K562 (cell line): ENCODE measurements around the gene HSPA4. TPM values are rescaled to one million over a fixed set of nuclear protein-coding genes. Genes with fewer than 3 reads are reported as not detected.
A peak's percentile ranks its signal among the peaks of the same experiment; 100 is the strongest.
"Not testable (repeated sequence)": the region's sequence is repeated elsewhere in the genome, so short reads cannot be mapped to it uniquely, and the experiment has no call there.

Source experiments
- ATAC-seq: fragments of 200-7000 bp; cut with Tn5 transposase; 3 replicates; pipeline ENCODE4 v1.9.1; 2020; ENCODE audit warnings: moderate library complexity
- BruUV-seq: library from RNA; stranded (reverse); fragments of 400-500 nt; replicated peaks from 2 replicates; lab custom pipeline; 2021; lab: Mats Ljungman, UMichigan
- CTCF ChIA-PET: fragments of 300-600 bp; formaldehyde crosslinking; extraction: SDS; loops from one replicate; lab custom pipeline; 2021; ENCODE audit warnings: low intra/inter-chr PET ratio; lab: Yijun Ruan, JAX
- POLR2A ChIA-PET: fragments of 300-600, 350-650 bp; sonication (Branson Sonifier 250); formaldehyde crosslinking; extraction: SDS; loops from one replicate; lab custom pipeline; 2021; ENCODE audit warnings: antibody characterized with exemption, inconsistent platforms; lab: Yijun Ruan, JAX
- DNase-seq, 4 experiments: peaks; one replicate each; pipeline versions ENCODE4 v3.0.0 to v3.0.0-alpha.2; 2011 to 2018; ENCODE audit warnings: low spot score in 3 of 4, mixed read lengths in 3 of 4; ENCODE audit errors: extremely low read depth in 1 of 4
- FAIRE-seq: peaks from 2 replicates; lab custom pipeline; 2011; peaks lifted over from hg19 to GRCh38; lab: Jason Lieb, UNC
- H2AFZ ChIP-seq: 2 replicates; pipeline ENCODE4 v1.6.0; 2011; ENCODE audit warnings: low read depth, low read length, control low read depth, inconsistent platforms
- H3K27ac ChIP-seq: fragments of 200-600 bp; 3 replicates; pipeline ENCODE4 v1.8.0; 2011; ENCODE audit warnings: low read depth, mild to moderate bottlenecking, control low read depth, inconsistent platforms, low read length, moderate library complexity, mixed read lengths; ENCODE audit errors: extremely low read depth
- H3K27me3 ChIP-seq, 2 experiments: fragments of 300-600 bp in 1 of 2; 2 replicates in 1 of 2; 3 replicates in 1 of 2; pipeline versions ENCODE4 v1.6.0 to v1.8.0; 2011; ENCODE audit warnings: inconsistent platforms in 2 of 2, low read length in 2 of 2, mild to moderate bottlenecking in 1 of 2, mixed read lengths in 1 of 2, moderate library complexity in 1 of 2; ENCODE audit not compliant: control insufficient read depth in 2 of 2, insufficient read depth in 2 of 2
- H3K36me3 ChIP-seq: fragments of 300-600 bp; 3 replicates; pipeline ENCODE4 v1.8.0; 2011; ENCODE audit warnings: mild to moderate bottlenecking, low read length, inconsistent platforms; ENCODE audit not compliant: control insufficient read depth, insufficient read depth
- H3K4me1 ChIP-seq, 2 experiments: fragments of 200-600 bp in 1 of 2; replicated peaks in 1 of 2; 2 replicates in 1 of 2; 3 replicates in 1 of 2; pipeline versions ENCODE4 v1.5.1 to v1.8.0; 2011; ENCODE audit warnings: inconsistent platforms in 2 of 2, low read length in 2 of 2, mild to moderate bottlenecking in 1 of 2, mixed read lengths in 1 of 2, moderate library complexity in 1 of 2; ENCODE audit not compliant: control insufficient read depth in 2 of 2, insufficient read depth in 2 of 2
- H3K4me2 ChIP-seq: 2 replicates; pipeline ENCODE4 v1.6.1; 2011; ENCODE audit warnings: low read length, control low read depth, inconsistent platforms, mixed read lengths; ENCODE audit not compliant: insufficient read depth
- H3K4me3 ChIP-seq: fragments of 200-600 bp; sonication (generic), shearing (Covaris generic); 2 replicates; pipeline ENCODE4 v1.5.1; 2016; ENCODE audit warnings: control low read depth, inconsistent platforms
- H3K79me2 ChIP-seq: fragments of 200-600 bp; 3 replicates; pipeline ENCODE4 v1.8.0; 2011; ENCODE audit warnings: low read length, inconsistent platforms; ENCODE audit not compliant: control insufficient read depth, insufficient read depth
- H3K9ac ChIP-seq, 2 experiments: 2 replicates each; pipeline versions ENCODE4 v1.6.0 to v1.6.1; 2011; ENCODE audit warnings: low read depth in 2 of 2, low read length in 2 of 2, control low read depth in 1 of 2, inconsistent platforms in 1 of 2, mild to moderate bottlenecking in 1 of 2, mixed read lengths in 1 of 2; ENCODE audit not compliant: insufficient read depth in 1 of 2
- H3K9me1 ChIP-seq: one replicate; pipeline ENCODE4 v1.6.0; 2011; ENCODE audit warnings: inconsistent platforms, mild to moderate bottlenecking, low read length, moderate library complexity; ENCODE audit not compliant: control insufficient read depth, insufficient read depth
- H3K9me3 ChIP-seq: replicated peaks from 2 replicates; pipeline ENCODE4 v1.5.1; 2011; ENCODE audit warnings: low read depth, low read length, inconsistent platforms; ENCODE audit not compliant: control insufficient read depth, insufficient read depth
- H4K20me1 ChIP-seq: replicated peaks from 2 replicates; pipeline ENCODE4 v1.6.1; 2011; ENCODE audit warnings: low read length, inconsistent platforms, mixed read lengths; ENCODE audit not compliant: control insufficient read depth, insufficient read depth
- CBX5 ChIP-seq: IDR thresholded peaks from 2 replicates; pipeline ENCODE4 v1.6.1; 2014; ENCODE audit warnings: low read depth, borderline replicate concordance
- SPI1 ChIP-seq: IDR thresholded peaks from 2 replicates; pipeline ENCODE4 v1.6.1; 2011; ENCODE audit warnings: low read depth, low read length, control low read depth, borderline replicate concordance
- ZNF583 ChIP-seq: fragments of 250-450 bp; sonication (Bioruptor Pico); IDR thresholded peaks from 2 replicates; pipeline ENCODE4 v1.4.0; 2020
- WGBS: fragments of 100-300 bp; shearing (Covaris generic); methylation state at CpG from one replicate; pipeline ENCODE4 v1.1.6; 2016; ENCODE audit warnings: low coverage, mixed read lengths; ENCODE audit not compliant: insufficient coverage; ENCODE audit errors: missing lambda C conversion rate; 5-methylcytosine and 5-hydroxymethylcytosine counted together
- in situ Hi-C: fragments of 300-500 bp; cut with MboI; formaldehyde crosslinking; loops from 4 replicates; pipeline ENCODE4 v1.15.0; 2018; ENCODE audit warnings: inconsistent platforms, mixed read lengths
- intact Hi-C: fragments of 100-400 bp; cut with micrococcal nuclease; formaldehyde crosslinking; loops from 2 replicates; pipeline ENCODE4 v1.14.2; 2022
- polyA plus RNA-seq, 8 experiments: library from polyadenylated mRNA; depleted of rRNA in 4 of 8; stranded (reverse) in 5 of 8; unstranded in 3 of 8; fragments of >200 nt; fragmentation: Nextera tagmentation in 2 of 8; fragmentation: Illumina TruSeq in 1 of 8; extraction: Ambion mirVana in 2 of 8; extraction: Trizol in 1 of 8; gene quantifications; 2 replicates each; pipeline versions ENCODE4 v1.2.1 to v1.2.3, GENCODE V29; 2011 to 2014; ENCODE audit warnings: inconsistent platforms in 1 of 8, missing spikeins in 1 of 8
- total RNA-seq, 7 experiments: library from RNA; depleted of rRNA in 6 of 7; stranded (reverse); fragments of >200 nt in 6 of 7; fragmentation: Illumina TruSeq in 2 of 7; extraction: Trizol in 2 of 7; gene quantifications; 2 replicates each; pipeline versions ENCODE4 v1.2.1 to v1.2.3, GENCODE V29; 2011 to 2021; ENCODE audit warnings: low replicate concordance in 1 of 7

Gene HSPA4
- total and polyA plus RNA-seq, 9 of the 15 experiments (the other 6 are each of a cell fraction or from before 2014, with no cell fraction given) = 90.3 to 286 (median 148) TPM

- WGBS = 44% methylated on average over 2 of the region's 2 CpGs
- in situ Hi-C loops (no loop called here), intact Hi-C loops (no loop called here)
- Histone ChIP-seq H3K36me3 (no peaks in the 10 kb centered on the region), H3K9ac (no peak overlapping the region), H3K4me2 (no peak overlapping the region), H3K4me3 (no peak overlapping the region), H3K9me1 (no peaks in the 10 kb centered on the region), H3K27me3 (no peaks in the 10 kb centered on the region), H3K79me2 (no peaks in the 10 kb centered on the region), H2AFZ (no peak overlapping the region), H3K4me1 (peaks cover 0 to 9% of the 10 kb centered on the region in 2 experiments; a peak in 2 of 5 replicates), H3K27ac (no peak overlapping the region), H4K20me1 (no peaks in the 10 kb centered on the region), H3K9me3 (no peaks in the 10 kb centered on the region)
- no peak for DNase-seq
- no peak for TF ChIP-seq ZNF583 (CRISPR knock-in tag)
- 0 out of 2 replicates have a peak, but pooled peaks have one; percentile 25 for TF ChIP-seq SPI1
- TF ChIP-seq CBX5 = no peak
- CTCF ChIA-PET = no interaction called here
- POLR2A ChIA-PET = interaction anchor here (0.6 to 5.4 kb wide), 4 partner anchors 13 to 205 kb away, joined by 3 to 24 read pairs (median 4); partner anchors contain the start of gene HSPA4
- FAIRE-seq = no peak
- BruUV-seq = no TSS peak
- ATAC-seq = no peak
These were observed 16.6 kb upstream of the HSPA4 start for GRCh38 chr5:133035224-133035623.

DNA sequence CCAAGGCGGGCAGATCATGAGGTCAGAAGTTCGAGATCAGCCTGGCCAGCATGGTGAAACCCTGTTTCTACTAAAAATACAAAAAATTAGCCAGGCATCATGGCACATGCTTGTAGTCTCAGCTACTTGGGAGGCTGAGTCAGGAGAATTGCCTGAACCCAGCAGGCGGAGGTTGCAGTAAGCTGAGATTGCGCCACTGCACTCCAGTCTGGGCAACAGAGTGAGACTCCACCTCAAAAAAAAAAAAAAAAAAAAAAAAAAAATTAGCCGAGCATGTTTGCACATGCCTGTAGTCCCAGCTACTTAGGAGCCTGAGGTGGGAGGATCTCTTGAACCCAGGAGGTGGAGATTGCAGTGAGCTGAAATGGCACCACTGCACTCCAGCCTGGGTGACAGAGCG lies 15.1 kb upstream of the HSPA4 start:
- H3K9ac ChIP-seq, H2AFZ ChIP-seq, H3K79me2 ChIP-seq, H3K4me1 ChIP-seq, H3K9me3 ChIP-seq, H3K27me3 ChIP-seq, ATAC-seq, in situ Hi-C loops, H3K27ac ChIP-seq, H3K36me3 ChIP-seq, BruUV-seq, H3K9me1 ChIP-seq, H4K20me1 ChIP-seq, CTCF ChIA-PET, FAIRE-seq, intact Hi-C loops, DNase-seq, H3K4me3 ChIP-seq, H3K4me2 ChIP-seq: not testable (repeated sequence)
- 70% methylated on average over 5 of the region's 6 CpGs for WGBS
- POLR2A ChIA-PET = interaction anchor here (0.8 to 5.4 kb wide), 2 partner anchors 14 to 25 kb away, joined by 3 to 24 read pairs; partner anchors contain the start of gene HSPA4
